Large intestine (tissue), 12 donors: ENCODE results near the gene FCN1. TPM values are rescaled to one million over a fixed set of nuclear protein-coding genes. Genes with fewer than 3 reads are reported as not detected.

Experiments
- DNase-seq, 2 donors: peaks; one replicate each; pipeline versions ENCODE4 v3.0.0 to v3.0.0-alpha.2; 2013
- H3K27ac ChIP-seq: one replicate; pipeline ENCODE4 v1.5.1; 2013; ENCODE audit warnings: low read length
- H3K27me3 ChIP-seq: 2 replicates; pipeline ENCODE4 v1.6.1; 2013; ENCODE audit warnings: low read length; ENCODE audit not compliant: control insufficient read depth, insufficient read depth
- H3K36me3 ChIP-seq: 2 replicates; pipeline ENCODE4 v1.6.1; 2013; ENCODE audit warnings: low read length; ENCODE audit not compliant: control insufficient read depth, insufficient read depth
- H3K4me1 ChIP-seq: one replicate; pipeline ENCODE4 v1.6.1; 2013; ENCODE audit warnings: low read length; ENCODE audit not compliant: control insufficient read depth, insufficient read depth
- H3K4me3 ChIP-seq: one replicate; pipeline ENCODE4 v1.5.1; 2013; ENCODE audit warnings: low read length
- H3K9me3 ChIP-seq: one replicate; pipeline ENCODE4 v1.6.1; 2013; ENCODE audit warnings: mild to moderate bottlenecking, low read depth, low read length, moderate library complexity; ENCODE audit not compliant: control insufficient read depth
- WGBS: methylation state at CpG from one replicate; pipeline ENCODE4 v1.1.5; 2013; ENCODE audit warnings: low lambda C conversion rate; ENCODE audit not compliant: insufficient coverage; 5-methylcytosine and 5-hydroxymethylcytosine counted together
- long read RNA-seq, 11 donors: transcript quantifications; one replicate each; lab custom pipeline, GENCODE V29; 2026
- polyA plus RNA-seq: library from polyadenylated mRNA; unstranded; fragments of 120-200 nt; gene quantifications from one replicate; pipeline ENCODE4 v1.2.1, GENCODE V29; 2013

Gene FCN1
- 0.55 TPM for polyA plus RNA-seq
- long read RNA-seq, donor 1, partial matches to known transcripts = 0 of 1 reads
- long read RNA-seq, donor 1, other reads (novel, unspliced or antisense) = 0 of 1 reads
- long read RNA-seq, donor 2 = 0 reads
- long read RNA-seq, donor 3 = 0 reads
- long read RNA-seq, donor 4 = 0 reads
- long read RNA-seq, donor 5 = 0 reads
- long read RNA-seq, donor 6 = 0 reads
- long read RNA-seq, donor 7, partial matches to known transcripts = 0 of 1 reads
- long read RNA-seq, donor 7, other reads (novel, unspliced or antisense) = 0 of 1 reads
- long read RNA-seq, donor 8 = 0 reads
- long read RNA-seq, donor 9 = 0 reads
- long read RNA-seq, donor 10 = 0 reads
- long read RNA-seq, donor 11 = 0 reads

- Histone ChIP-seq H3K27me3 (no peaks in the 10 kb centered on the region), H3K27ac (no peak within 1 kb of the TSS), H3K36me3 (no peaks in the 10 kb centered on the region), H3K4me1 (no peaks in the 10 kb centered on the region), H3K9me3 (no peaks in the 10 kb centered on the region), H3K4me3 (no peak within 1 kb of the TSS)
- DNase-seq = no peak
- WGBS = 100% methylated on average over 1 of the region's 11 CpGs
Measured at GRCh38 chr9:134917431-134918373, at the start of gene FCN1. Gene FCN1 (minus strand): TSS chr9:134917912. CDS start chr9:134917871, 41 bp downstream.

GRCh38 chr9:134966697-134967546 lies 49.2 kb upstream of the FCN1 start:
- H3K27me3 ChIP-seq = peaks cover 3% of the 10 kb centered on the region
- H3K36me3 ChIP-seq = no peaks in the 10 kb centered on the region
- no peak overlapping the region for H3K27ac ChIP-seq
- no peaks in the 10 kb centered on the region for H3K4me1 ChIP-seq
- WGBS = no CpG with 5 or more reads among the region's 23 CpGs
- no peak for DNase-seq
- H3K4me3 ChIP-seq = no peak overlapping the region
- H3K9me3 ChIP-seq = no peaks in the 10 kb centered on the region

DNA sequence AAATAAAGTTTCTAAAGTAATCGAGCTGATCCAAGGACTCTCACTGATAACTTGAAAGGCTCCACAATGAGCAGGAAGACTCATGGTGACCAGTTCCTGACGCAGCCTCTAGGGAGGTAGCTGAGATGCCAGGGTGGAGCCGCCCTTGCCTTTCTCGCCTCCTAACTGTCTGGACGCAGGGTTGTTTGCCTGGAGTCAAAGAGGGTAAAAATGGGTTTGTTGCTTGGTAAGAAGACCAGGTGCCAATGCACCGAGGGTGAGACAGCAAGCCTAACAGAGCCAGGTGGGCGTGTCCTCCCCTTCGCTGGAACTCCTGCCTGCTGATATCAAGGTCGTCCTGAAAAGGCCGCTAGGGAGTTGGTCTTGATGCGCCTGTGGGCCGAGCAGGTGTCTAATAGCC lies 48.6 kb upstream of the FCN1 start:
- WGBS = no CpG with 5 or more reads among the region's 12 CpGs
- DNase-seq = no peak

DNA sequence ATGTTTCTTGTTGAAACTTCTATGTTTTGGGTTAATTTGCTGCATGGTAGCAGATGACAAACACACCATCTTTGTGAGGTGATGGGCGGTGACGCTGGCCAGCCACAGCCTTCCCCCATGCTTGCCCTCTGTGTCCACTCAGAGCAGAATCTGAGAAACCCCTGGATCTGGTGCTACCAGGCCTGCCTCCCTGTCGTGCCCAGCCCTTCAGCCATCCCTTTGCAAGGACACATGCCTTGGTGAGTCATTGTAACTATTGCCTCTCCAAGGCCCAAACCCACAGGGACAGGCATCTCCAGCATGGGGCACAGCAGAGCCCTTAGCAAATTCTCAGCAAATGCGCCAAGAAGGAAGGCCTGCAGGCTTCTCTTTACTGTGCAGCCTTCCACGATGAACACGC lies 48.1 kb upstream of the FCN1 start:
- Histone ChIP-seq H3K9me3 (no peaks in the 10 kb centered on the region), H3K36me3 (no peaks in the 10 kb centered on the region), H3K27ac (no peak overlapping the region), H3K27me3 (no peaks in the 10 kb centered on the region), H3K4me1 (no peaks in the 10 kb centered on the region), H3K4me3 (no peak overlapping the region)
- DNase-seq = no peak
- WGBS = no CpG with 5 or more reads among the region's 6 CpGs

More for the DNA sequence above, 48.6 kb upstream of the FCN1 start:
- Histone ChIP-seq H3K36me3 (no peaks in the 10 kb centered on the region), H3K9me3 (no peaks in the 10 kb centered on the region), H3K27ac (no peak overlapping the region), H3K4me1 (no peaks in the 10 kb centered on the region), H3K4me3 (no peak overlapping the region), H3K27me3 (no peaks in the 10 kb centered on the region)

DNA sequence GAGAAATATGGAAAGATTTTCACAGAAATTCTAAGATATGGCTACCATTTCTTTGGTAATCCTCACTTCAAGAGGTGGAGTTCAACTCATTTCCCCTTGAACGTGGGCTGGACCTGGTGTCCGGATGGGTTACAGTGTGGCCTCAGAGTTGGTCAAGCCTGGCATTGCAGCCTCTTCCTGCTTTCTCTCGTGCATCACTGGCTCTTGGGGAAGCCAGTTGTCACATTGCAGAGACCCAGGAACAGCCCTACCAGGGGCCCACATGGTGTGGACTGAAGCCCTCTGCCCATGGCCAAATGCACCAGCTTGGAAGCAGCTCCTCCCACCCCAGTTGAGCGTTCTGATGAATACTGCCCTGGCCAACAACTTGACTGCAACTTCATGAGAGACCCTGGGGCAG lies 47.7 kb upstream of the FCN1 start:
- no peak overlapping the region for H3K27ac ChIP-seq
- no peaks in the 10 kb centered on the region for H3K4me1 ChIP-seq
- no peak for DNase-seq
- H3K9me3 ChIP-seq = no peaks in the 10 kb centered on the region
- no CpG with 5 or more reads among the region's 4 CpGs for WGBS
- H3K4me3 ChIP-seq = no peak overlapping the region
- no peaks in the 10 kb centered on the region for H3K36me3 ChIP-seq
- no peaks in the 10 kb centered on the region for H3K27me3 ChIP-seq

DNA sequence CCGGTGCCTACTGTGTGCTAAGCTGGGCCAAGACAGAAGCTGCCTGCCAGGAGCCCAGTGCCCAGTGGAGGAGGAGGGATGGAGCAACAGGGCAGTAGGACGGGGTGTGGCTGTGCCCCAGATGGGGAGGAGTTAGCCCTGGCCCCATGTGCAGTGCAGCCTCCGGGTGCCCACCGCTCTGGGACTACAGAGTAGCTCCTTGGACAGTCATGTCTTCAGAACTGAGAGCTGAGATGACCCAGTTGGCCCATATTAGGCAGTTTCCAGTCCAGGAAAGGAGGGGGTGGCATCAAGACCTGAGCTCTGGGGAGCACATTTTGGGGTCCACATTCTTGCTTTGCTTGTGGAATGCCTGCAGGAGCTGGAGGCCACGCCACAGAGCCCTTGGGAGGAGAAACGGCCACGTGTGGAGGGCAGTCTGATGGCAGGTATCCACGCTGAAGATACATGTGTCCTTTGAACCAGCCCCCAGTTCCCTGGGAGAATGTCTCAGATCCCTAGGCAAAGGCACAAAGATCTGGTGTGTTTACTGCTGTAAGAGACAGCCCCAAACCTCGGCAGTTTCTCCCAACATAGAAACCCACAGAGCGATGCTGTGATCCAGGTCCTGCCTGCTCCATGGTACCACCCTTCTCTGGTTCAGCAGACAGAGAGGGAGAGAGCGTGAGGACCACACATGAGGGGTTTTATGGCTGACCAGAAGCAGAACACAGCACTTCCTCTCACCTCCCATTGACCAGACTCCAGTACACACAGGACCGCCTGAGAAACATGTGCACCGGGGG lies 46.8 kb upstream of the FCN1 start:
- DNase-seq = no peak
- H3K27ac ChIP-seq = no peak overlapping the region
- H3K4me3 ChIP-seq = no peak overlapping the region
- no peaks in the 10 kb centered on the region for H3K36me3 ChIP-seq
- no CpG with 5 or more reads among the region's 13 CpGs for WGBS
- H3K27me3 ChIP-seq = no peaks in the 10 kb centered on the region
- H3K4me1 ChIP-seq = no peaks in the 10 kb centered on the region
- no peaks in the 10 kb centered on the region for H3K9me3 ChIP-seq

DNA sequence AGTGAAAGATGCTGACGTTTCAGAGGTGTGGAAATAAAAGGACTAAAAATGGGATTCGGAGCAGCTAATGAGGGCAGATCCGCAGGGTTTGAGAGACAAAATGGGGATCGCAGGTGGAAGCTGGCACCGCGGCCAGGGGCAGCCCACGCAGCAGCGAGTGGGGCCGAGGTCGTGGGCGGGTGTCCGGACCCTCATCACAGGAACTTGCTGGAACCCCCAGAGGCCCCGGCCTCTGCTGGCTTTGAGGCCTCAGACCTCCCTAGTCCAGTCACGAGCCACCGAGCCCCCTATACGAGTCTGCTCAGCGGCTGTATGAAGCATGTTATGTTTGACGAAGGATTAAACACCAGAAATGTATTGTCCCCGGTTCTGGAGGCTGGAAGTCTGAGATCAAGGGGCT lies 45.8 kb upstream of the FCN1 start:
- no peaks in the 10 kb centered on the region for H3K4me1 ChIP-seq
- H3K9me3 ChIP-seq = no peaks in the 10 kb centered on the region
- no CpG with 5 or more reads among the region's 19 CpGs for WGBS
- H3K36me3 ChIP-seq = no peaks in the 10 kb centered on the region
- DNase-seq = no peak
- no peak overlapping the region for H3K27ac ChIP-seq
- no peak overlapping the region for H3K4me3 ChIP-seq
- H3K27me3 ChIP-seq = no peaks in the 10 kb centered on the region

DNA sequence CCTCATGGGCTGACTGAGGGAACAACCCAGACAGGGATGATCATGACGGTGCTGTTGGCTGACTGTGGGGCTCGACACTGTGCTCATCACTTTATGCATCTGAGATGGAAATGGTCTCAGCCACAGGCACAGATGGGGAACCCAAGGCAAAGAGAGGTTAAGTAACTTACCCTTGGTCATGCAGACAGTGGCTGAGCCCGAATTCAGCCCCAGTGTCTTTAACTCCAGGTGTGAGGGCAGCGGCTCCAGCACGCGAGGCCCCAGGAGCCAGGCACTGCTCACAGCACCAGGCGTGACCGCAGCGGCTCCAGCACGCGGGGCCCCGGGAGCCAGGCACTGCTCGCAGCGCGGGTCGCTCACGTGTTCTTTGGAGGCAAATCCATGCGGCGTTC lies 45.3 kb upstream of the FCN1 start:
- no CpG with 5 or more reads among the region's 19 CpGs for WGBS

DNA sequence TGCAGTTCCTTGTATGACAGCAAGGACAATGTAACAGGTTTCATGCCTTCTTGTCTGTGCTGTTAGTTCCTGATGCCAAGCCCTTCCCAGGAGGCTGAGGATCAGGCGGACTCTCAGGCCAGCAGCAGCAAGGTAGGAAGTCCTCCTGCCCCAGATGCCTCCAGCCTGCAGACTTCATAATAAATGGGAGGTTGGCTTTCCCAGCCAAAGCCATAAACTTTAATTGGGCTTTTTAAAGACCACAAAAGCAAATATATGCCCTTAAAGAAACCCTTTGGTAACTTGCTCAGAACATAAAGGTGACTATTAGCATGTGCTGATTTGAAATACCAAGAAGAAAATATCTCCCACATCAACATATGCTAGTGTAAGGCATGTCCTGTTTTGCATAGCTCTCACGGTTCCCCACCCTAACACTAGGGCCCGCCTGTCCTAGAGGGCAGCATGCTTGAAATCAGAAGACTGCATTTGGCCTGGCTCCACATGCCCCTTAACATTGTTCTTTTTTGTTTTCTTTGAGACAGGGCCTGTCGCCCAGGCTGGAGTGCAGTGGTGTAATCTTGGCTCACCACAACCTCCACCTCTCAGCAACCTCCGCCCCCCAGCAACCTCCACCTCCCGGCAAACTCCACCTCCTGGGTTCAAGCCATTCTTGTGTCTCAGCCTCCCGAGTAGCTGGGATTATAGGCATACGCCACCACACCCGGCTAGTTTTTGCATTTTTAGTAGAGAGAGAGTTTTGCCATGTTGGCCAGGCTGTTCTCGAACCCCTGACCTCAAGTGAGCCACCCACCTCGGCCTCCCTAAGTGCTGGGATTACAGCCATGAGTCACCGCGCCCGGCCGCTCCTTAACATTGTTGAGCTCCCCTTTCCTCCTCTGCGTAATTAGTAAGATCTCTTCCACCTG lies 44.6 kb upstream of the FCN1 start:
- WGBS = 60% methylated on average over 1 of the region's 16 CpGs
- Histone ChIP-seq H3K36me3 (no peaks in the 10 kb centered on the region), H3K27me3 (no peaks in the 10 kb centered on the region), H3K4me1 (no peaks in the 10 kb centered on the region), H3K4me3 (no peak overlapping the region), H3K9me3 (no peaks in the 10 kb centered on the region), H3K27ac (no peak overlapping the region)
- DNase-seq = no peak

More for the DNA sequence above, 45.3 kb upstream of the FCN1 start:
- Histone ChIP-seq H3K27ac (no peak overlapping the region), H3K9me3 (no peaks in the 10 kb centered on the region), H3K4me3 (no peak overlapping the region), H3K36me3 (no peaks in the 10 kb centered on the region), H3K27me3 (no peaks in the 10 kb centered on the region), H3K4me1 (no peaks in the 10 kb centered on the region)
- DNase-seq = no peak
